ENCODE data around the gene PLAAT3.

DNA sequence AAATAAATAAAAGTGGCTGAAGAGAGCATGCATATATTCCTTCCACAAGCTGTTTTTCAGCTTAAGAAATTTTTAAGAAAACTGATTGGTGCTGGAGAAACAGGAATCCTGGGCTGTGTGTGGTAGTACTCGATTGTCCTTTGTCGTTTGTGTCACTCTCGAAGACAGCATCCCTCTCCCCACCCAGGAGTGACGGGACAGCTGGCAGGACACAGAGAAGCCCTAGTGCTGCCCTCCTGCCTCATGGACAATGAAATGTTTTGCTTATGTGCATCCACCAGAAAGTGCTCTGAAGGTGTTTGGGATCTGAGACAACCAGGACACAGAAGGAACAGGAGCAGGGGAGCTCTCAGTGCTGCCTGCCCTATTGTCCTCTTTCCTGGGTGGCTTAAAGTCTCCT lies 64.8 kb downstream of the PLAAT3 start:
- no peak for TF ChIP-seq POLR2A (IDR thresholded peaks at IDR 0.05)
- TF ChIP-seq CTCF (IDR thresholded peaks at IDR 0.05), result no peak
- TF ChIP-seq POLR2AphosphoS5 (IDR thresholded peaks at IDR 0.05), result no peak
